Stomach (tissue), 4 donors: Measurements from ENCODE around the gene LDHAL6A.

Experiments used
- CTCF ChIP-seq, 7 experiments: fragments of 450-650 bp in 4 of 7; fragments of 200-600 bp in 3 of 7; sonication (generic) in 3 of 7; IDR thresholded peaks; one replicate each; pipeline ENCODE4 v1.5.1; 2016 to 2019; ENCODE audit warnings: antibody characterized with exemption in 7 of 7, control low read depth in 2 of 7, mild to moderate bottlenecking in 1 of 7
- EP300 ChIP-seq: sonication (generic); formaldehyde crosslinking; IDR thresholded peaks from one replicate; pipeline ENCODE4 v1.6.1; 2017; ENCODE audit warnings: antibody characterized with exemption
- POLR2A ChIP-seq, 4 donors: fragments of 450-650 bp; IDR thresholded peaks; one replicate each; pipeline ENCODE4 v1.6.1; 2016; ENCODE audit warnings: antibody characterized with exemption in 4 of 4, control low read depth in 2 of 4, mild to moderate bottlenecking in 1 of 4, moderate library complexity in 1 of 4

- TF ChIP-seq CTCF (IDR thresholded peaks at IDR 0.05) (no peak), POLR2A (IDR thresholded peaks at IDR 0.05) (no peak), EP300 (no peak)
Observed at GRCh38 chr11:18527512-18527911, 71.9 kb downstream of the LDHAL6A start.
